NCI-H2196 (cell line): Measurements from ENCODE around the gene CCIN.
A peak's percentile ranks its signal among the peaks of the same experiment; 100 is the strongest.

Source experiments
- DNase-seq: peaks from one replicate; lab custom pipeline; 2025; ENCODE audit not compliant: unreplicated experiment; lab: John Stamatoyannopoulos, UW

The CCIN gene

DNA sequence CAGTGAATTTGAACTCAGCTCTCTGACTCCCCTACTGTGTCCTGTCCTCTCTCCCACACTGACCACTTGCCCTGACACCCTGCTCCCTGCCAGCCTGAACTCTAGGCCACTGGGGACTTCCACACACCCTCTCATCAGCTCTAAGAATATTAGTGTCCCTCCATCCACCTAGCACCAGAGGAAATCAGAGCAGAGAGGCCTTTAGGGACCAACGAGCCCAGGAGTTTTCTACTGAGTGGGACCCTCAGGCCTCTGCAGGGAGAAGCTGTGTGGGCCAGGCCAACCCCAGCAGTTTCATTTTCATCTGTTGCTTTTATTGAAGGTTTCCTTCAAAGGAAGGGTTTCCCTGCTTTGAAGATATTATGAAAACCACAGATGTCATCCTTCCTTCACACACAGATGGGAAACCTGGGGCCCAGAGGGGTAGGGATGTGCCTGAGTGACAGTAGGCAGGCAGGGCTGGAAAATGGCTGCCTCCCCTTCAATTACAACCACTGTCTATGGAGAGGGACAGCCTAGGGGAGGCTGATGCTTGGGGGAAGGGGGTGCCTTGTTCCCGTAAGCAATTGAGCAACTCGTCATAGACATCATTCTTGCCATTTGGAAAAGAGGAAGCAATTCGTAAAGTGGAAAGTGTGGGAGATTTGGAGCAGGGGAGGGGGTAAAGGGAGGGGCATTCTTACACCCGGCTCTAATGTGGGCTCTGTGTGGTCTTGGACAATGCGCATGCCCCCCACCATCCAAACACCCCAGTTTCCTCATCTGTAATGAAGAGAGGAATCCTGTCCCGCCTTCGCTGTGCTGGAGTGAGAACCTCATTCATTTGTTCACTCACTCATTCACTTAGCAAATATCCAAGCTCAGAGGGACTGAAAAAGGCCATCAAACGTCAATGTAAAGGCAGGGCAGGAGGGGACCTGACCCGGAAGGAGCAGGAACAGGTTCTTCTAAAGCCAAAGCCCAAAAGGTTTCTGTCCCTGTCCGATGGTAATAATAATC, 28.8 kb upstream of the CCIN start:
- DNase-seq = no peak

GRCh38 chr9:36141288-36141687, 27.9 kb upstream of the CCIN start:
- DNase-seq = no peak

- no peak for DNase-seq
These were observed 27.4 kb upstream of the CCIN start for GRCh38 chr9:36141761-36142160.

DNA sequence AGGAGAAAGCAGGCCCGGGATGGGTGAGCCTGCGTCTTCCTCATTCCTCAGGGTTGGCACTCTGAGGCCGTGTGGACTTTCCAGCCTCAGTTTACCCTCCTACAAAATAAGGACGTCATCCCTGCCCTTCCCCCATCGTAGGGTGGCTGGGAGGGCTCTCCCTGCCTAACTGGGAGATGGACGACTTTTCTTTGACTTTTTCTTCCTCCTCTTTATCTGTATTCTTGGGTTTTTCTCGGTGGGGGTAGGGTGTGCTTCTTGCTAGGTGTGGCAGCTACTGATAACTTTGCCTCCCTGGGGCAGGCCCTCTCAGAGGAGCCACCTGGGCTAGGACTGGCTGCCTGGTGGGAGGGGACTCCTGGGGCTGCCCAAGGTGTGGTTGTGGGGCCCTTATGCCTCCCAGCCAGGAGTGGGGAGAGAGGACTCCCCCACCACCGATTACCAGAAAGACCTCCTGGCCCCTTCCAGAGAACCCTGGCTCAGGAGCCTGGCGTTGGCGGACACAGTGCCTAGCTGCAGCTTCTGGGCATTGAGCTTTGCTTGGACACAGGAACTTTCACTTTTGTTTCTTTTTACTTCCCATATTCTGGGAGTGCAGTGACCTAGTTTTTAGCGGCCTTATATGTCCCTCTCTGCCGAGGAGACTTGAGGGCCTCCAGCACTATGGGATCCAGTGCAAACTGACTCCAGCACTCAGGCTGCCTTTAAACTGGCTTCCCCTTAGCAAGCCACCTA, 26.5 kb upstream of the CCIN start:
- DNase-seq = no peak

GRCh38 chr9:36143245-36143641, 25.9 kb upstream of the CCIN start:
- DNase-seq = no peak

GRCh38 chr9:36144309-36145232, 24.6 kb upstream of the CCIN start:
- no peak for DNase-seq

GRCh38 chr9:36145970-36146369, 23.2 kb upstream of the CCIN start:
- DNase-seq = no peak

DNA sequence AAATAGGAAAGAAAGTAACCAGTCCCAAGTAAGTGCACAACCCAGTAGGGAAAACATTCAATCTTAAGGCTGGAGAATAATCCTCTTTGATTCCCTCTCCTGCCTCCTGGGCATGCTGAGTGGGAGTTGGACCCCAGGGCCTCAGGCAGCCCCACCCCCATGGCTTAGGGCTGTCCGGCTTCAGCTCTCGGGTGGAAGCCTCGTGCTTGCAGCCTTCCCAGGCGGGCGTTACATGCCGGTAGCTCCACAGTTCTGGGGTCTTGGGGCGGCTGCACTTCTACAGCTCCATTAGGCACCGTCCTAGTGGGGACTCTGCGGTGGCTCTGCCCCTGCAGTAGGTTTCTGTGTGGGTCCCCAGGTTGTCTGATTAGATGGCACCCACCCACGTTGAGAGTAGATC, 22.5 kb upstream of the CCIN start:
- DNase-seq = no peak

- DNase-seq = no peak
These were observed 21.6 kb upstream of the CCIN start for GRCh38 chr9:36147441-36148175.

DNA sequence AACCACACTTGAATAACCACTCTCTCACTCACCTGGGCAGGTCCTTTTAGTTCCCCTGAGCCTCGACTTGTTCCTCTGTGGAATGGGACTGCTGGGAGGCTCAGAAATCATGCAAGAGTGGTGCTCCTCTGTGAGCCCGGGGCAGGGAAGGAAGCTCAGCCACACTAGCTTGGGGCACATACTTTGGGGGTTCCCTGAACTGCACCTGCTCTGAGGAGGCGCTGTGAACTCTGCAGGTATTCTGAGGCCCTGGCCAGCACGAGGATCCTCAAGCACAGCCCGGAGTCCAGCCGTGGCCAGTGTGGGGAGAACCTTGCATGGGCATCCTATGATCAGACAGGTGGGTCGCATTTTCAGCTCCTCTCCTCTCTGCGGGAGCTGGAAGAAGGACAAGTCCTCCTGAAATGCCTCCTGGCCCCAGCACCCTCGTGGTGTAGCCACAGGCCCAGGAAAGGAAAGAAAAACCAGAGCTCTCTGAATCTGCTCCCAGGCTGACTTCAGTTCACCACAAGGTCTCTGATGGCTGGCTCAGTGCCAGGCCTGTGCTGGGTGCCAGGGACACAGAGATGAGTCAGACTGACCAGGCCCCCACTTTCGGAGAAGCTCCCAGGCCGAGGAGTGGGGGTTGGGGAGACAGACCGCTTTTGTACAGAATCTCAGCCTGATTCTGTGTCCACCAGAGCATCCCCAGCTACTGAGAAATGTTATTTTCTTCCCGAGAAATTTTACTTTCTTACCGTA, 20.7 kb upstream of the CCIN start:
- peak; percentile 73 for DNase-seq

DNA sequence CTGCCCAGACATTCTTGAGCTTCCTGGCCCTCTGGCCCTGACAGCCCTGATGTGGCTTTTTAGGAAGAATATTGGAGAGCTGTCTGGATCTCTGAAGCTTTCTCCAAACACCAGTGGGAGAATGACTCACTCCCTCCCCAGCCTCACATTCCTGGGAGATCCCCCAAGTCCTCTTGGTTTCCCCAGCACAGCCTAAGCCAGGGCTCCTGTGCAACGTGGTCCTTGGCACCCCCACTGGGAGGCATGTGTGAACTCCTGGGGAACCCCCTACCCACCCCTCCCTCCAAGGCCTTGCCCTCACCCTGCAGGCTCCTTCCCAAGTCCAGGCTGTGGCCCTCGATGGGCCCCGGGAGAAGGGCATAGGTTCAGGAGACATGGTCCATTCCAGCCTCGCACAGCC, 20.0 kb upstream of the CCIN start:
- DNase-seq = no peak

GRCh38 chr9:36150574-36151315, 18.4 kb upstream of the CCIN start:
- no peak for DNase-seq

DNA sequence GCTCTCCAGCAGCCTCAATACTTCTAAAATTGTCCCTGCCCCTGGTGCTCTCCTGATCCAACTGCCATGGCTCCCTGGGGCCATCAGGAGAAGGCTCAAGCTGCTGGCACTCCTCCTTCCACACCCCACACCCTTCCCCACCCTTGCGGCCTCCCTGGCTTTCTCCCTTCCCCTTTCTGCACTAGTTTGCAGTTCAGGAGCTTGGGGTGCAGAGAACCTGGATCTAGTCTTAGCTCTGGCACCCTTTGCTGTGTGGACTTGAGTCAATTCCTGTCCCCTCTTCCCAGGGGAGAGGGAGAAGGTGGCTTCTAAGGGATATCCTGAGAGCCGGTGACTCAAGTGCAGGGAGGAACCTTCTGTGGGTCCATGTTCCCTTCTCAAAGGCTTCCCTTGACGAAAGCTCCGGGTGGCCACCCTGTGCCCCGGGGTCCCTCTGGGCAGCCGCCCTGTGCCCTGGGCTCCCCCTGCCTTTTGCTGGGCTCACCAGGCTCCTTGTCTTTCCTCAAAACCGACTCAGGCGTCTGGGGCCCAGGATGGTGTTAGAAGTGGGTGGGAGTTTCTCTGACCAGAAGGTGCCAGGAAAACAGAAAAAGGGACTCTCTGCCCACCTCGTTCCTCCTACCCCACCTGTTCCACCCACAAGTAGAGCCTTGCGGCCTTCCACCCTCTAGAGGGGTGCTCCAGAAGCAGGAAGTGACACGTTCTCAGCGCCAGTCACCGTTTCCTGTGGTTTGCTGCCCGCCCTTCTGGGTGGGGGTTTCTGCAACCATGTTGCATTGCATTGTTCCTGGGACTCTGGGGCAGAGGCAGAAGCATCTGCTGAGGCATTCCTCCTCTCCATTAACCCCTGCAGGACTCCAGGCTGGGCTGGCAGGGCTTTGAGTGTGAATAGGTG, 17.6 kb upstream of the CCIN start:
- no peak for DNase-seq

- DNase-seq = no peak
These were observed 16.3 kb upstream of the CCIN start for GRCh38 chr9:36152741-36153438.

- no peak for DNase-seq
These were observed 15.4 kb upstream of the CCIN start for GRCh38 chr9:36153746-36154145.

DNA sequence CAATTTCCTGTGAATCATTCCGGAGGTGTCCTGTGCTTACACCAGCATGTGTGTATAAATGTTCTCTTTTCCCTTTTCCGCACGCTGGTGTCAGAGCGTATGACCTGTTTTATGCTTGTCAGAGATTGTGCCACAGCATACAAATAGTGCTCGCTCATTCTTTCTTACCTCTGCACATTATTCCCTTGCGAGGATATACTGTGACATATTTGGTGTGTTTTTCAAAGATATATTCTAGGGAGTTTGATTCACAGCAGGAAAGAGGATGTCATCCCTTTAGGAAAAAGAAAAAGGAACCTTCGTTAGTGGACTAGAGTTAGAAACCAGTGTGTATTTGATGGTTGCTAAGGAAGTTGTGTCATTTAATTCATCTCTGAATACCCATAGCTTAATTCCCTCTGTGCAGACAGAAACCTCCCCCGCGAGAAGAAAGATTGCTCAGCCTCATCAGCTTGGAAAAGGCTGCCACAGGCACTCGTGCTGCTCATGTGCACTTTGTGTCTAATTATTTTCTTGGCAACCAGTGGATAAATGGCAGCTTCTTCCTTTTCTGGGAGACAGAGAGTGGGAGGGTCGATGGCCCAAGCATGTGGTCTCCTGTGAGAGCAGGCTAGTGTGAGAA, 14.7 kb upstream of the CCIN start:
- DNase-seq = no peak

DNA sequence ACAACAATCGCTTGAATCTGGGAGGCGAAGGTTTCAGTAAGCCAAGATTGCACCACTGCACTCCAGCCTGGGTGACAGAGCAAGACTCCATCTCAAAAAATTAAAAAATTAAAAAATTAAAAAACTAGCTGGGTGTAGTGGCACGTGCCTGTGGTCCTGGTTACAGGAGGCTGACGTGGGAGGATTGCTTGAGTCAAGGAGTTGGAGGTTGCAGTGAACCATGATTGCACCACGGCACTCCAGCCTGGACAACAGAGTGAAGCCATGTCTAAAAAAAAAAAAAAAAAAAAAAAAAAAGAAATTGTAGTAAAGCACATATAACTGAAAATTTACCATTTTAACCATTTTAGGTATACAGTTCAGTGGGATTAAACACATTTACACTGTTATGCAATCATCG, 13.1 kb upstream of the CCIN start:
- no peak for DNase-seq
